GM19452 (cell line): ENCODE results near the gene PDCD10.
A peak's percentile ranks its signal among the peaks of the same experiment; 100 is the strongest.

Experiments
- ATAC-seq: cut with Tn5 transposase; IDR thresholded peaks from one replicate; pipeline ENCODE4 v1.9.1; 2021; ENCODE audit not compliant: unreplicated experiment

Gene PDCD10

DNA sequence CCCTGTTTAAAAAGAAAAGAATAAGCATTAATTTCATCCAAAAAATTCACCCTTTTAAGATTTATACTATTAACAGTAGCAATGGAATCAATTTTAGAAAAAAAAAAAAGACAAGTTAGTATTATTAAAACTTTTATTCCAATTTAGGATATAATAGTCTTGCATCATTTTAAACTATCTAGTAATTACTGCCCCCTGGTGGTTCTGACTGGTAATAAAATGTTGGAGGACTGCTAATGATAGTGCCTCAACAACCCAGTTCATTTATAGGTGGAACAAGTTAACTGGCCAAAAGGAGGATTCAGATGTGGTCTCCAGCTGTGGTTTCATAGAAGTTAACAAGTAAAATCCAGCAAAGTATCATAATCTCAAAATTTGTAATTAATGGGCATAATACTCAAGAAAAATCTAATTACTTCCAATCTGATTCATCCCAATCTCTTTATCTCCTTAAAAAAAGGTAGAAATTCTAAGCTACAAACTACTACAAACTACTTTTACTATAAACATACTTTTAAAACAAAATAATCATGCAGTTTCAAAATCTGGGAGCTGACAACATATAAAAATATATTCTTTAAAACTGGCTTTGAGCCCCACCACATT lies 50.2 kb downstream of the PDCD10 start:
- ATAC-seq: peak; percentile 84

DNA sequence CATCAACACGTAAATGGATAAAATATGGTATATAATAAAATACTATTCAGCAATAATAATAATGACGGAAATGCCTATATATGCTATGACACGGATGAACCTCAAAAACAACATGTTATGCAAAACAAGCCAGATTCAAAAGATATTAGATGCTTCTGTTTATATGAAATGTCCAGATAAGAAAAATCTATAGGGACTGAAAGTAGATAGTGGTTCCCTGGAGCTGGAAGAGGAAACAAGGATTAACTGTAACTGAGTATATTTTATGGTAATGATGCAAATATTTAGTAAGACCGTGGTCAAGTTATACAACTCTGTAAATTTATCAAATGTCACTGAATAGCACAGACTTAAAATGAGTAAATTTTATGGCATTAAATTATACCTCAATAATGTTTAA lies 55.2 kb downstream of the PDCD10 start:
- no peak for ATAC-seq

DNA sequence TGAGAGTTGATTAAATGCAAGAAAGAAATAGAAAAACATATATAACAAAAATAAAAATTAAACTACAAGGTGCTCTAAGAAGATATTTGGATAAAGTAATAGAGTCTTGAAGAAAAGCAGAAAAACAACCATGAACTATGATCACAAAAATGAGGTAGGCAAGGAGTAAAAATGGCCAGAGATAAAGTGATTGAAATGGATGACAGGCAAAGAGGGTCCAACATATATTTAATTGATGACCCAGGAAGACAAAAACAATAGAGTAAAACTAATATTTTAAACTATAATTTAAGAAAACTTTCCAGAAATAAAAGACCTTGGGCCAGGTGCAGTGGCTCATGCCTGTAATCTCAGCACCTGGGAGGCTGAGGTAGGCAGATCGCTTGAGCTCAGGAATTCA lies 58.8 kb downstream of the PDCD10 start:
- no peak for ATAC-seq

DNA sequence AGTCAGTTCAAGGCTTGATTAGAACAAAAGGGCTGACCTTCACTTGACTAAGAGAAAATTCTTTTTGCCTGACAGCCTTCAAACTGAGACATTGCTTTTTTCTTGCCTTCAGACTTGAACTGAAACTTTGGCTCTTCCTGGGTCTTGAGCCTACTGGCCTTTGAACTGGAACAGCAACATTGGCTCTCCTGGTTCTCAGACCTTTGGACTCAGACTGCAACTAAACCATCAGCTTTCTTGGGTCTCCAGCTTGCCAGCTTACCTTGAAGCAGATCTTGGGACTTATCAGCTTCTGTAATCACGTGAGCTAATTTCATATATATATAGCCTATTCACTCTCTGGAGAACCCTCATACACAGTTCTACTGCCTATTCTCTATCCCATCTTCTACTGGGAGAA lies 61.5 kb downstream of the PDCD10 start:
- no peak for ATAC-seq

DNA sequence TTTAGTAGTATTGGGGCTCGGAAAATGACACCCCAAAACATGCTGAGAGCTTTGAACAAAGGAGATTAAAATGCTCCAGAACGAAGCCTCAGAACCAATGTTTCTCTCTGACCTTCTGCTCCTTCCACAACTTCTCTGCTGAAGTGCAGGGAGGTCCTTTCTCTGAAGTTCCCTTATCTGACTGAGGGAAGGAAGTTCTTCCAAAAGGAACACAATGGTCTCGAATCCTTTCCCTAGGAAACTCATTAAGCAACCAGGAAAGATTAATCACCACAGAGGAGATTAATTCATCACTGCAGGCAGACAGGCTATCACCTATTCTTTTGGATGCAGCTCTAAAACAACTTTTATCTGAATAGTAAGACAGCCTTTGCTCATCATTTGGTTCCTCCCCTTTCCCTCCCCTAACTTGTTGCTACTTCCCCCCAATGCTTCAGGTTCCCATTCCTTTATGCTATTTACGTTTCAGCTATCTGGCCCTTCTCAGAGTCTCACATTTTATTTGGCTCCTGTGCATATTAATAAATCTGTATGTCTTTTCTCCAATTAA lies 62.7 kb downstream of the PDCD10 start:
- ATAC-seq: no peak

DNA sequence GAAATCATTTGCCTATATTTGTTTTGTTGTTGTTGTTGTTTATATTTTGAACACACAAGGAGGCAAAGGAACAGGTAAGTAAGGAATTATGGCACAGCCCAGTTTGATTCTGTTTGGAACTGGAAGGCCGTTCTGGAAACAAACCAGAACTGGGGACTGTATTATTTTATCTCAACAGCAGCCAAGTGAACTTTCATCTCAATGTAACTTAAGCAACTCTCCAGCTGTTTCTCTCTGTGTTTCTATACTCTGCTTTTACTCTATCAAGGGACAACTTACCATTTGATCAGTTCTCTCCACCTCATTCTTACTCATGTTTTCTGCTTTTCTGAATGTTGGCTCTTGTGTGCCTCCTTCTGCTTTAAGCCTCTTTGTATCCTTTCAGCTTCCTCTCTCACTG lies 65.0 kb downstream of the PDCD10 start:
- no peak for ATAC-seq

DNA sequence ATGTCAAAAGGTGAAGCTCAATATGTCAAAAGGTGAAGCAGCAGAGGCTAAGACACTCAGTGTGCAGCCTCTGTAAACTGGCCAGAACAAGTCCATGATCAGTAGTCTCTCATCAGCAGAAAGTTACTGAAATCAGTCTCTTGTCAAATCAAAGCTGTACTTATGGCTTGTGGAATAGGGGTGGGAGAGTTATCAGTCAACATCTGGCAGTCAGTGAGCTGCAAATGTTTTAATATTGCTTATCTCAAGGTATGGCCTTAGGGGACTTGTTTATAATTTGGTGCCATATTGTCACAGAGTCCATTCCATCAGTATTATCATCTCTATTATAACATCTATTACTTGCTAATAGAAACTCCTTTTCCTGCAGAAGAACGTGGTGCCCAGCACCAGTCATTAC lies 66.0 kb downstream of the PDCD10 start:
- no peak for ATAC-seq

DNA sequence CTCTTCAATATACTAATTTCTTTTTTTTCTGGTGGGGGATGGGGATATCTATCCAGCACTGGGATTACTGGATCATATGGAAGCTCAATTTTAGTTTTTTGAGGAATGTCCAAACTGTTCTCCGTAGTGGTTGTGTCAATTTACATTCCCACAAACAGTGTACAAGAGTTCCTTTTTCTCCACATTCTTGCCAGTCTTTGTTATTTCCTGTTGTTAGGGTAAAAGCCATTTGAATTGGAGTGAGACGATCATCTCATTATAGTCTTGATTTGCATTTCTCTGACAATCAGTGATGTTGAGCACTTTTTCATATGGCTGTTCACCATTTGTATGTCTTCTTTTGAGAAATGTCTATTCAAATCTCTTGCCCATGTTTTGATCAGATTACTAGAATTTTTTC lies 68.1 kb downstream of the PDCD10 start:
- no peak for ATAC-seq

DNA sequence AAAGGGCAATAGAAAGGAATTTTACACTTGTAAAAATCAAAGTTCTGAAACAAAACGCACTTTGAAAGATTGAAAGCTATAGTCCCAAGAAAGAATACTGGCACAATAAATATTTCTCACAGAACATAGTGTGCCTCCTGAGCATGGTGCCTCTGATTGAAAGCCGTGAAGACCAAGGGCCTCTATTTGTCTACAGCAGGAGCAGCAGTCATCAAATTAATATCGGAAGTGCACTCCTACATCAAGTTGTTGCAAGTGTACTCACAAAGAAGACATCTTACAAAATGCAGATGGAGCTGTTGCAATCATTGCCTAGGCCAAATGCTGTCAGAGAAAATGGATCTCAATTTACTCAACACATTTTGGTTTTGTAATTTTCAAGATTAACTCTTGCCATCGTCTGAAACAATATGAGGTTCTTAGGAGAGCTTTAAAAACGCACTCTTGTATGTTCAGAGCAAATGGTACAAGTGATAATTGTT lies 71.7 kb downstream of the PDCD10 start:
- ATAC-seq: no peak

DNA sequence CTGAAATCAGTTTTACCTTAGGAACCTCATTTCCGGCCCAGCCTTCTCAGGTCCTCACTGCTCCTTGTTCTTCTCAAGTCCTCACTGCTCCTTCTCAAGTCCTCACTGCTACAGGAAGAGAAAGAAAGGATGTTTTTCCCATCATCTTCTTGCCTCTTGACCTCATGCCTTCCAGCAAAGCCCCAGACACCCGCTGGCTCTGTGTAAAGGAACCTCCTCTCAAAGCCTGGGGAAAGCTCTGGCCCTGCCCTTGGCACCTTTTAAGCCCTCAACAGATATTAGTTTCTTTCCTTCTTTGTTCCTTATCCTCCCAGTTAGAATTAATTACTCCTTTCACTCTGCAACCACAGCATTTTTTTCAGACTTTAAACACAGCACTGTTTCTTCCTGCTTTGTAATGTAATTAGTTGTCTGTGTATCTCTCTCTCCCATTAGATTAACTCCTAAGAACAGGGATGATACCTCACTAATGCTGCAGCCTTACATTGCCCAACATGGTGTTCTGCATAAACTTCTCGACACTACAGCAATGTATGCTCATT lies 76.9 kb downstream of the PDCD10 start:
- no peak for ATAC-seq

DNA sequence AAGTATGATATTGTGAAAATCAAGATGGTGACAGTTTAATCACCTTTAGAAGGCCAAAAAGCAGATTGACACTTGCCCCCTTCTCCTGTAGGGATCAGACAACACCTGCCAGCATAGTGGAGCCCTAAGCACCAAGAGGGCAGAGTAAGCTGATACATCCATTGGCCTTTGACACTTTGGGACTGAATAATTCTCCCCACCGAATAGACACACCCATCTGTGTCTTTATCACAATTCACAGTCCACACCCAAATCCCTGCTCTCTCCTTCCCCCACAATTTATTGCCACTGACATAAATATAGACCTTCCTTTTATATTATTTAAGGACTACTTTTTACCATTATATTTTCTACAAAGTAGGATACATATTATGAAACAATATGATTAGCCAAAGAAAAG lies 77.9 kb downstream of the PDCD10 start:
- no peak for ATAC-seq

DNA sequence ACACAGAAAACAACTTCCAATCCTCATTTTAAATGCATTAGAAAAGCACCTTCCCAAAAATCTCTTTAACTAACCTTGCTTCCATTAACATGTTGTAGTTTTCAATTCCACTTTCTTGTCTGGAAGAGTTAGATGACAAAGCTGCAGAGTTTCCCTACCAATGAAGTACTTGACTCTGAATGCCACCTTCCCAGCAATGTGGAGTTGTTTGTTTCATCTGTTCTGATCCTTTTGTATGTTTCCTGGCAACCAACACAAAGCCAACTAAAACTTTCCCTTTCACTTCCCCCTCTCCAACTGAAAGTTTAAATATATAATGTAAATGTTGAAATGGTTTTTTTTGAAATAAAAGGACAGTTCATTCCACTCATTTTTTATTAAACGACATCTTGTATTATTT lies 80.9 kb downstream of the PDCD10 start, which contains the start of gene WDR49:
Gene WDR49 (minus strand): TSS at position 183 of the 400 bp plus-strand sequence. CDS start 517 bp downstream, outside the sequence.
- no peak for ATAC-seq

DNA sequence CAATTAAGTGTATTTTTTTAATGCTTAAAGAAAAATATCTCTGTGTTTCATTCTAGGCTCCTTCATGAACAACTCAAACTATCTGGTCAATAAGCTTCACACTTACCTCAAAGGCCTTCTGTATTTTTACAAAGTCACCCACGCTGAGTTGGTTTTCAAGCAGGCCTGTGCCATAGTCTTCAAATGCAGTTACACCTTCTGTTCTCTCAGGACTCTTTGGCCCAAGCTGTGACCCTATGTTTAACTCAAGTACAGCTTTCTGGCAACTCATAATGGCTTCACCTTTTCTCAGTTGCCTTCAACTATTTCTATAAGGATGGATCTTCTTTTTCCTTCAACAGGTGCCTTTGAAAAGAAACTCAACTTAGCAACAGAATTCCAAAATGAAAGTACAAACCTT lies 81.5 kb downstream of the PDCD10 start:
- ATAC-seq: no peak

DNA sequence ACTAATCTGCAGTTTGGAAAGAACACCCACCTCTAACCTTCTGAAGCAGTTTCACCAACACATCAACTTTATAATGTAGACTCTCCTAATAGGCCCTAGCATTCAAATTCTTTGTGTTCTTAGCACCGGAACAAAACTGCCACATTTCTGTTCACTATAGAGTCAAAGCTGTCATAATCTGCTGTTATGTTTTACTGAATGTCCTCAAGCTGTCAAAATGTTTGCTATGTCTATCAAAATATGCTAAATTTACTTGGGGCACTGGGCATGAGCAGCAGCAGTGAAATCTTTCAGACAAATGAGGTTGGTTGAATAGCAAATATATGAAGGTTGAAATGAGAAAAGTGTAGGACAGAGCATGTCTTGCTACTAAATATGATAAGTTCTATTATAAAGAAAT lies 82.9 kb downstream of the PDCD10 start:
- no peak for ATAC-seq

DNA sequence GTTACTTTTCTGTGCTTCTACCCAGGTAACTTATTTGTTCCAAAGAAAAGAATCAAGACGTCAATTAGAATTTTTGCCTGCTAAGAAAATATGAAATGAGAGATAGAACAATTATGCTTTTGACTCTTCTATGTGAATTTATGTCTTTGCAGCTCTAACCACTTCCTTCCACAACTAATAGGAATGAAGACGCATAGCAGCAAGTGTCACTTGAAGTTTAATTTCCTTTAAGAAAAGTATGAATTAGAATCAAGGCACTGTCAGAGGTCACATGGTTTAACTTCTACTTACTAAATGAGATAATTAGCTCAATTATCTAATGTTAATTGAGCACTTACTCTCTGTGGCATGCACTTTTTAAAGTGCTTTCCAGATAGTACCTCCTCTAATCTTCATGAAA lies 84.2 kb downstream of the PDCD10 start:
- no peak for ATAC-seq

DNA sequence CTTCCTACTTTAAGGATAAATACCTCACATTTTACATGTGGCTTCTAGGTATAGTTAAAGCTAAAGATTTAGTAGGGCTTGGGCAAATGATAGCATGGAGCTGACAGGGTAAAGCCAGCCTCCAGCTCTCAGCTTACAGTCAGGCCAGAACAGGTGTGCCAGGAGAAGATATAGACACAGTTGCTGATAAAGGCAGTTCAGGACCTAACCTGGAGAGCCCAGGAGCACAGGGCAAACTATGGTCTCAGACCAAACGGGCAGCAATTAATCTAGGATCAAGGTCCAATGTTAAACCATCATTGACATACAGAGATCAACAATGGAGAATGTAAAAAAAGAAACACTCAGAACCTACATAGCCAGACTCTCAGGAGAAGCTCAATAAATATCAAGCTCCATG lies 84.9 kb downstream of the PDCD10 start:
- no peak for ATAC-seq

DNA sequence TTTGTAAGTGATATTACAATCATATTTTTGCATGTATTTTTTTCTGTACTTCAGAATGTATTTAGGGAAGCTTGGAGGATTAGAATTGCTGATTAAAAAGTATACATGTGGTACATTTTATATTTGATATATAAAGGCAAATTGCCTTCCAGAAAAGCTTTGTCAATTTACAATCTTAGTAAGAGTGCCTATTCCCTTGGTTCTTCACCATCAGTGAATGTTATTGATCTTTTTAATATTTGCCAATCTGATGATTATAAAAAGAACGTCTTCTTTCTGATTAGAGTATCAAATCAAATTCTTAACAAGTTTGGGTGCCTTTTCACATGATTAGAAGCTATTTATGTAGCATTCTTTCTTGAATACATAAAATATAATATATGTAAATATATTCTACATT lies 90.1 kb downstream of the PDCD10 start:
- no peak for ATAC-seq
